Natural killer cell (primary cell): ENCODE results near the gene USP4. TPM values are rescaled to one million over a fixed set of nuclear protein-coding genes. Genes with fewer than 3 reads are reported as not detected.
A peak's percentile ranks its signal among the peaks of the same experiment; 100 is the strongest.
"Not testable (repeated sequence)": the region's sequence is repeated elsewhere in the genome, so short reads cannot be mapped to it uniquely, and the experiment has no call there.

Experiments
- ATAC-seq, 3 donors: fragments of 150-1000 bp in 2 of 3; fragments of 200-7000 bp in 1 of 3; cut with Tn5 transposase; 1 replicate in 1 of 3; 2 replicates in 2 of 3; pipeline ENCODE4 v1.10.0; 2021; ENCODE audit warnings: mild to moderate bottlenecking in 2 of 3, moderate library complexity in 2 of 3
- DNase-seq, 2 donors: peaks; one replicate each; pipeline versions ENCODE4 v3.0.0 to v3.0.0-alpha.2; 2013 to 2021; ENCODE audit warnings: mixed read lengths in 1 of 2
- H3K27ac ChIP-seq: one replicate; pipeline ENCODE4 v1.5.1; 2013; ENCODE audit warnings: mild to moderate bottlenecking, low read length
- H3K27me3 ChIP-seq: one replicate; pipeline ENCODE4 v1.6.1; 2013; ENCODE audit warnings: low read length; ENCODE audit not compliant: control insufficient read depth, insufficient read depth
- H3K36me3 ChIP-seq: one replicate; pipeline ENCODE4 v1.6.1; 2013; ENCODE audit warnings: low read length; ENCODE audit not compliant: control insufficient read depth, insufficient read depth
- H3K4me1 ChIP-seq: one replicate; pipeline ENCODE4 v1.6.1; 2013; ENCODE audit warnings: low read length; ENCODE audit not compliant: control insufficient read depth, insufficient read depth
- H3K4me3 ChIP-seq: one replicate; pipeline ENCODE4 v1.5.1; 2013; ENCODE audit warnings: low read length
- H3K9me3 ChIP-seq: one replicate; pipeline ENCODE4 v1.6.1; 2013; ENCODE audit warnings: low read length; ENCODE audit not compliant: control insufficient read depth, insufficient read depth
- H3K27ac Mint-ChIP-seq, 2 donors: one replicate each; pipeline ENCODE4 v1.8.0; 2022; ENCODE audit warnings: mild to moderate bottlenecking in 2 of 2, mixed read lengths in 2 of 2, moderate library complexity in 1 of 2
- H3K27me3 Mint-ChIP-seq, 2 donors: one replicate each; pipeline ENCODE4 v1.8.0; 2022; ENCODE audit warnings: low read depth in 2 of 2, mixed read lengths in 2 of 2
- H3K36me3 Mint-ChIP-seq: one replicate; pipeline ENCODE4 v1.8.0; 2022; ENCODE audit warnings: mixed read lengths
- H3K4me1 Mint-ChIP-seq, 2 donors: one replicate each; pipeline ENCODE4 v1.8.0; 2022; ENCODE audit warnings: mixed read lengths in 2 of 2
- H3K4me3 Mint-ChIP-seq: one replicate; pipeline ENCODE4 v1.8.0; 2022; ENCODE audit warnings: mild to moderate bottlenecking, moderate library complexity, mixed read lengths
- H3K9me3 Mint-ChIP-seq, 2 donors: one replicate each; pipeline ENCODE4 v1.8.0; 2022; ENCODE audit warnings: mixed read lengths in 2 of 2
- WGBS: methylation state at CpG from one replicate; pipeline ENCODE4 v1.1.7; 2013; ENCODE audit warnings: missing lambda C conversion rate; ENCODE audit not compliant: insufficient coverage; 5-methylcytosine and 5-hydroxymethylcytosine counted together
- intact Hi-C: fragments of 100-400 bp; cut with micrococcal nuclease; formaldehyde crosslinking; loops from one replicate; pipeline ENCODE4 v1.14.2; 2022
- total RNA-seq, 4 donors: library from RNA; stranded (reverse); fragments of 120-200 nt in 1 of 4; gene quantifications; one replicate each; pipeline versions ENCODE4 v1.2.3 to v1.2.4, GENCODE V29; 2013 to 2022
- TF ChIP-seq, protein P1 (sequence below): fragments of 200-600 bp; IDR thresholded peaks from one replicate; pipeline ENCODE4 v1.8.0; 2022; ENCODE audit warnings: antibody characterized with exemption

Gene USP4
- total RNA-seq, 3 donors from 2014 or later (not counting 1 experiment from before 2014, with no cell fraction given) = 110 to 138 (median 135) TPM

GRCh38 chr3:49358217-49358883 lies 18.5 kb upstream of the USP4 start, which contains the start of gene GPX1:
Gene GPX1, minus strand, starts transcription at chr3:49358353. Its CDS starts 75 bp downstream, at chr3:49358278.
- no peaks in the 10 kb centered on the region for H3K9me3 ChIP-seq
- peak within 1 kb of the TSS; percentile 65 for H3K4me3 ChIP-seq
- peaks cover 21% of the 10 kb centered on the region for H3K4me1 ChIP-seq
- Mint-ChIP-seq H3K27me3 (no peaks in the 10 kb centered on the region), H3K36me3 (peaks cover 6% of the 10 kb centered on the region), H3K9me3 (no peaks in the 10 kb centered on the region), H3K4me3 (peak within 1 kb of the TSS; percentile 93), H3K27ac (peak within 1 kb of the TSS; percentile 87 to 94), H3K4me1 (peaks cover 18 to 21% of the 10 kb centered on the region in 2 donors)
- H3K27me3 ChIP-seq = no peaks in the 10 kb centered on the region
- DNase-seq (peak; percentile 66 to 83), ATAC-seq (peak; percentile 81 to 87 (median 86))
- peaks cover 30% of the 10 kb centered on the region for H3K36me3 ChIP-seq
- TF ChIP-seq, protein P1, sequence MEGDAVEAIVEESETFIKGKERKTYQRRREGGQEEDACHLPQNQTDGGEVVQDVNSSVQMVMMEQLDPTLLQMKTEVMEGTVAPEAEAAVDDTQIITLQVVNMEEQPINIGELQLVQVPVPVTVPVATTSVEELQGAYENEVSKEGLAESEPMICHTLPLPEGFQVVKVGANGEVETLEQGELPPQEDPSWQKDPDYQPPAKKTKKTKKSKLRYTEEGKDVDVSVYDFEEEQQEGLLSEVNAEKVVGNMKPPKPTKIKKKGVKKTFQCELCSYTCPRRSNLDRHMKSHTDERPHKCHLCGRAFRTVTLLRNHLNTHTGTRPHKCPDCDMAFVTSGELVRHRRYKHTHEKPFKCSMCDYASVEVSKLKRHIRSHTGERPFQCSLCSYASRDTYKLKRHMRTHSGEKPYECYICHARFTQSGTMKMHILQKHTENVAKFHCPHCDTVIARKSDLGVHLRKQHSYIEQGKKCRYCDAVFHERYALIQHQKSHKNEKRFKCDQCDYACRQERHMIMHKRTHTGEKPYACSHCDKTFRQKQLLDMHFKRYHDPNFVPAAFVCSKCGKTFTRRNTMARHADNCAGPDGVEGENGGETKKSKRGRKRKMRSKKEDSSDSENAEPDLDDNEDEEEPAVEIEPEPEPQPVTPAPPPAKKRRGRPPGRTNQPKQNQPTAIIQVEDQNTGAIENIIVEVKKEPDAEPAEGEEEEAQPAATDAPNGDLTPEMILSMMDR = no peak
- WGBS = 3% methylated on average over 46 of the region's 46 CpGs
- peak within 1 kb of the TSS; percentile 85 for H3K27ac ChIP-seq
- intact Hi-C loops = no loop called here

DNA sequence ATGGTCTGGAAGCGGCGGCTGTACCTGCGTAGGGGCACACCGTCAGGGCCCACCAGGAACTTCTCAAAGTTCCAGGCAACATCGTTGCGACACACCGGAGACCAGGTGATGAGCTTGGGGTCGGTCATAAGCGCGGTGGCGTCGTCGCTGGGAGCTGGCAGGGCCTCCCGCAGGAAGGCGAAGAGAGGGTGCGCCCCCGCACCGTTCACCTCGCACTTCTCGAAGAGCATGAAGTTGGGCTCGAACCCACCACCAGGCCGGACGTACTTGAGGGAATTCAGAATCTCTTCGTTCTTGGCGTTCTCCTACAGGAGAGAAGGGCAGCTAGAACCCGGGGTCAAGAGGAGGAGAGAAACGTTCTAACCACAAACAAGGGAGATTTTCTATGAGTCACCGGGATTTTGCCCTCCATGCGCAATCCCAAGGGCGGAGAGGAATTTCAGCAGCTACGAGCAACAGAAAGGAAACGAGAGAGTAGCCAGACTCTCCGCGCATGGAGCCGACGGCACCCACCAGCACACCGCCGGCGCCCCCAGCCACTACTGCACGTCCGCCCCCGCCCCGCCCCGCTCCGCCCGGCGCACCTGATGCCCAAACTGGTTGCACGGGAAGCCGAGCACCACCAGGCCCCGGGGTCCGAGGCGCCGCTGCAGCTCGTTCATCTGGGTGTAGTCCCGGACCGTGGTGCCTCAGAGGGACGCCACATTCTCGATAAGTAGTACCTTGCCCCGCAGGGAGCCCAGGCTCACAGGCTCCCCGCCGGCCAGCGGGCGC lies 17.8 kb upstream of the USP4 start:
- ATAC-seq (peak; percentile 46 to 67 (median 47)), DNase-seq (peak; percentile 33 to 62)
- H3K4me1 ChIP-seq = peaks cover 24% of the 10 kb centered on the region
- intact Hi-C loops, H3K36me3 Mint-ChIP-seq, H3K9me3 ChIP-seq, H3K9me3 Mint-ChIP-seq, H3K27me3 ChIP-seq, H3K27me3 Mint-ChIP-seq: not testable (repeated sequence)
- 1% methylated on average over 63 of the region's 63 CpGs for WGBS
- peak overlapping the region; percentile 93 for H3K4me3 Mint-ChIP-seq
- H3K27ac Mint-ChIP-seq = peak overlapping the region; percentile 87 to 94
- H3K4me1 Mint-ChIP-seq = peaks cover 17 to 21% of the 10 kb centered on the region in 2 donors
- peak overlapping the region; percentile 85 for H3K27ac ChIP-seq
- H3K4me3 ChIP-seq = peak overlapping the region; percentile 65
- peaks cover 26% of the 10 kb centered on the region for H3K36me3 ChIP-seq

DNA sequence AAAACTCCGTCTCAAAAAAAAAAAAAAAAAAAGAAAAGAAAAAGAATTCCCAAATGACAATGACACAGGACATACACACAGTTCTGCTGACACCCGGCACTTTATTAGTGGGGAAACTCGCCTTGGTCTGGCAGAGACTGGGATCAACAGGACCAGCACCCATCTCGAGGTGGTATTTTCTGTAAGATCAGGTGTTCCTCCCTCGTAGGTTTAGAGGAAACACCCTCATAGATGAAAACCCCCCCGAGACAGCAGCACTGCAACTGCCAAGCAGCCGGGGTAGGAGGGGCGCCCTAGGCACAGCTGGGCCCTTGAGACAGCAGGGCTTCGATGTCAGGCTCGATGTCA lies 17.2 kb upstream of the USP4 start:
- H3K9me3 ChIP-seq, intact Hi-C loops, H3K9me3 Mint-ChIP-seq, H3K27me3 Mint-ChIP-seq, H3K36me3 Mint-ChIP-seq, H3K27me3 ChIP-seq: not testable (repeated sequence)
- Mint-ChIP-seq H3K27ac (peak overlapping the region; percentile 87 to 94), H3K4me1 (peaks cover 14 to 21% of the 10 kb centered on the region in 2 donors), H3K4me3 (peak overlapping the region; percentile 93)
- ATAC-seq (peak in 2 of 3 donors; percentile 22 to 27), DNase-seq (peak in 1 of 2 donors; percentile 60)
- peak overlapping the region; percentile 65 for H3K4me3 ChIP-seq
- 14% methylated on average over 4 of the region's 10 CpGs for WGBS
- H3K36me3 ChIP-seq = peaks cover 21% of the 10 kb centered on the region
- H3K27ac ChIP-seq = peak overlapping the region; percentile 85
- H3K4me1 ChIP-seq = peaks cover 30% of the 10 kb centered on the region

- no peak for ATAC-seq
- H3K27me3 Mint-ChIP-seq = no peaks in the 10 kb centered on the region
- H3K36me3 Mint-ChIP-seq = no peaks in the 10 kb centered on the region
- no peak overlapping the region for H3K27ac ChIP-seq
- TF ChIP-seq, protein P1 = no peak
- no peaks in the 10 kb centered on the region for H3K9me3 ChIP-seq
- H3K4me3 Mint-ChIP-seq = no peak overlapping the region
- no peaks in the 10 kb centered on the region for H3K9me3 Mint-ChIP-seq
- no peak overlapping the region for H3K4me3 ChIP-seq
- H3K4me1 ChIP-seq = peaks cover 30% of the 10 kb centered on the region
- WGBS = 82% methylated on average over 5 of the region's 5 CpGs
- DNase-seq = no peak
- intact Hi-C loops = no loop called here
- peak overlapping the region in 1 of 2 donors; percentile 1 for H3K27ac Mint-ChIP-seq
- peaks cover 4% of the 10 kb centered on the region for H3K36me3 ChIP-seq
- peaks cover 14 to 21% of the 10 kb centered on the region in 2 donors for H3K4me1 Mint-ChIP-seq
- H3K27me3 ChIP-seq = no peaks in the 10 kb centered on the region
These were observed 13.1 kb upstream of the USP4 start for GRCh38 chr3:49352890-49353421.
